Measurements from ENCODE around the gene LRRC40. TPM values are rescaled to one million over a fixed set of nuclear protein-coding genes. Genes with fewer than 3 reads are reported as not detected.

Gene LRRC40
- polyA plus RNA-seq, 1 donor (not counting 4 experiments of a cell fraction or from before 2014, with no cell fraction given), result 28.5 TPM

DNA sequence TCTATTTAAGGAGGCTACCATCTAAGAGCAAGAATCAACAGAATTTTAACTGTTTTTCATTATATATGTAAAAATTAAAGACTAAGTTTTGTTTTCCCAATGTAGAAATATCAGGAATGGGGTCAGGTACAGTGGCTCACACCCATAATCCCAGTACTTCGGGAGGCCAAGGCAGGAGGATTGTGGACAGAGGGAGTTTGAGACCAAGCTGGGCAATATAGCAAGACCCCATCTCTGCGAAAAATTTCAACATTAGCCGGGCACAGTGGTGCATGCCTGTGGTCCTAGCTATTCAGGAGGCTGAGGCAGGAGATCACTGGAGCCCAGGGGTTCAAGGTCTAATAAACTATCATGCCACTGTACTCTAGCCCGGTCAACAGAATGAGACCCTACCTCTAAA, 5.3 kb downstream of the LRRC40 start:
- Histone ChIP-seq H3K9ac (ENCODE audit: control insufficient read depth, extremely low read depth, insufficient read depth, low read length) (no peak overlapping the region), H2AFZ (ENCODE audit: control insufficient read depth, low read length) (no peak overlapping the region), H4K20me1 (ENCODE audit: control insufficient read depth, extremely low read depth, insufficient read depth, low read length) (no peaks in the 10 kb centered on the region), H3K36me3 (ENCODE audit: control insufficient read depth in 2 of 2, extremely low read depth in 1 of 2, insufficient read depth in 2 of 2, low read length in 2 of 2) (no peaks in the 10 kb centered on the region), H3K4me1 (ENCODE audit: control insufficient read depth, extremely low read depth, insufficient read depth, low read length) (peaks cover 6% of the 10 kb centered on the region), H3K27me3 (ENCODE audit: control insufficient read depth, extremely low read depth, insufficient read depth, low read length) (no peaks in the 10 kb centered on the region), H3K27ac (ENCODE audit: control insufficient read depth, insufficient read depth, low read length) (no peak overlapping the region), H3K4me3 (ENCODE audit: control insufficient read depth in 2 of 3, extremely low read depth in 1 of 3, insufficient read depth in 2 of 3, low read depth in 1 of 3, low read length in 3 of 3) (no peak overlapping the region), H3K79me2 (ENCODE audit: control insufficient read depth, insufficient read depth, low read length) (peaks cover 84% of the 10 kb centered on the region), H3K9me3 (ENCODE audit: control insufficient read depth, low read depth, low read length) (no peaks in the 10 kb centered on the region), H3K9me1 (ENCODE audit: control insufficient read depth, extremely low read depth, insufficient read depth, low read length) (no peaks in the 10 kb centered on the region), H3K4me2 (ENCODE audit: control insufficient read depth, extremely low read depth, insufficient read depth, low read depth, low read length) (no peak overlapping the region)
- DNase-seq (ENCODE audit: low read depth, low spot score) (no peak), FAIRE-seq (no peak)
- TF ChIP-seq EZH2 (IDR thresholded peaks at IDR 0.05; ENCODE audit: low read length), result no peak
- TF ChIP-seq, protein P1, sequence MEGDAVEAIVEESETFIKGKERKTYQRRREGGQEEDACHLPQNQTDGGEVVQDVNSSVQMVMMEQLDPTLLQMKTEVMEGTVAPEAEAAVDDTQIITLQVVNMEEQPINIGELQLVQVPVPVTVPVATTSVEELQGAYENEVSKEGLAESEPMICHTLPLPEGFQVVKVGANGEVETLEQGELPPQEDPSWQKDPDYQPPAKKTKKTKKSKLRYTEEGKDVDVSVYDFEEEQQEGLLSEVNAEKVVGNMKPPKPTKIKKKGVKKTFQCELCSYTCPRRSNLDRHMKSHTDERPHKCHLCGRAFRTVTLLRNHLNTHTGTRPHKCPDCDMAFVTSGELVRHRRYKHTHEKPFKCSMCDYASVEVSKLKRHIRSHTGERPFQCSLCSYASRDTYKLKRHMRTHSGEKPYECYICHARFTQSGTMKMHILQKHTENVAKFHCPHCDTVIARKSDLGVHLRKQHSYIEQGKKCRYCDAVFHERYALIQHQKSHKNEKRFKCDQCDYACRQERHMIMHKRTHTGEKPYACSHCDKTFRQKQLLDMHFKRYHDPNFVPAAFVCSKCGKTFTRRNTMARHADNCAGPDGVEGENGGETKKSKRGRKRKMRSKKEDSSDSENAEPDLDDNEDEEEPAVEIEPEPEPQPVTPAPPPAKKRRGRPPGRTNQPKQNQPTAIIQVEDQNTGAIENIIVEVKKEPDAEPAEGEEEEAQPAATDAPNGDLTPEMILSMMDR (optimal IDR thresholded peaks at IDR 0.05 in 1 of 3, IDR thresholded peaks at IDR 0.05 in 1 of 3, conservative IDR thresholded peaks at IDR 0.05 in 1 of 3; ENCODE audit: extremely low read depth in 1 of 3, insufficient read depth in 2 of 3, low read length in 3 of 3), result no peak
- dilution Hi-C loops (cut with MboI; ENCODE audit: extremely low pct_ligation_motif_present, low sequenced_read_pairs), result no loop called here

DNA sequence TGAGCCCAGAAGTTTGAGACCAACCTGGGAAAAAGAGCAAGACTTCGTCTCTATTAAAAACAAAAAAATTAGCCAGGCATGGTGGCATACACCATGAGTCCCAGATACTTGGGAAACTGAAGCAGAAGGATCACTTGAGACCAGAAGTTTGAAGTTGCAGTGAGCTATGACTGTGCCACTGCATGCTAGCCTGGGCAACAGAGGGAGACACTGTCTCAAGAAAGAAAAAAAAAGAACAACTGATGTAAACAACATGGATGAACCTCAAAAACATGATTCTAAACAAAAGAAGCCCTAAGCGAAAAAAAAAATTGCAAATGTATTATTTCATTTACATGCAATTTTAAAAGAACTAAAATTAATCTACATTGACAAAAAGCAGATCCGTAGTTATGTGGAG, 9.0 kb downstream of the LRRC40 start:
- no peaks in the 10 kb centered on the region for H3K4me1 ChIP-seq (ENCODE audit: control insufficient read depth, extremely low read depth, insufficient read depth, low read length)
- peaks cover 68% of the 10 kb centered on the region for H3K79me2 ChIP-seq (ENCODE audit: control insufficient read depth, insufficient read depth, low read length)
- H3K27me3 ChIP-seq (ENCODE audit: control insufficient read depth, extremely low read depth, insufficient read depth, low read length), result no peaks in the 10 kb centered on the region
- H3K27ac ChIP-seq (ENCODE audit: control insufficient read depth, insufficient read depth, low read length), result no peak overlapping the region
- FAIRE-seq (no peak), DNase-seq (ENCODE audit: low read depth, low spot score) (no peak)
- dilution Hi-C loops (cut with MboI; ENCODE audit: extremely low pct_ligation_motif_present, low sequenced_read_pairs), result no loop called here
- no peaks in the 10 kb centered on the region for H3K9me1 ChIP-seq (ENCODE audit: control insufficient read depth, extremely low read depth, insufficient read depth, low read length)
- H3K36me3 ChIP-seq (ENCODE audit: control insufficient read depth in 2 of 2, extremely low read depth in 1 of 2, insufficient read depth in 2 of 2, low read length in 2 of 2), result no peaks in the 10 kb centered on the region
- H3K4me3 ChIP-seq (ENCODE audit: control insufficient read depth in 2 of 3, extremely low read depth in 1 of 3, insufficient read depth in 2 of 3, low read depth in 1 of 3, low read length in 3 of 3), result no peak overlapping the region
- no peak overlapping the region for H2AFZ ChIP-seq (ENCODE audit: control insufficient read depth, low read length)
- no peak for TF ChIP-seq EZH2 (IDR thresholded peaks at IDR 0.05; ENCODE audit: low read length)
- TF ChIP-seq, protein P1 (optimal IDR thresholded peaks at IDR 0.05 in 1 of 3, IDR thresholded peaks at IDR 0.05 in 1 of 3, conservative IDR thresholded peaks at IDR 0.05 in 1 of 3; ENCODE audit: extremely low read depth in 1 of 3, insufficient read depth in 2 of 3, low read length in 3 of 3), result no peak
- no peak overlapping the region for H3K9ac ChIP-seq (ENCODE audit: control insufficient read depth, extremely low read depth, insufficient read depth, low read length)
- H3K4me2 ChIP-seq (ENCODE audit: control insufficient read depth, extremely low read depth, insufficient read depth, low read depth, low read length), result no peak overlapping the region
- no peaks in the 10 kb centered on the region for H4K20me1 ChIP-seq (ENCODE audit: control insufficient read depth, extremely low read depth, insufficient read depth, low read length)
- H3K9me3 ChIP-seq (ENCODE audit: control insufficient read depth, low read depth, low read length), result no peaks in the 10 kb centered on the region
